Fibroblast of villous mesenchyme (primary cell): Measurements from ENCODE around the gene MT1A. TPM values are rescaled to one million over a fixed set of nuclear protein-coding genes. Genes with fewer than 3 reads are reported as not detected.

Experiments
- DNase-seq: peaks from one replicate; pipeline ENCODE4 v3.0.0-alpha.2; 2010; ENCODE audit warnings: low read depth
- H3K4me3 ChIP-seq: 2 replicates; pipeline ENCODE4 v1.5.1; 2011; ENCODE audit warnings: low read depth, mild to moderate bottlenecking, low read length
- CTCF ChIP-seq: IDR thresholded peaks from 2 replicates; pipeline ENCODE4 v1.5.1; 2012; ENCODE audit warnings: low read depth, mild to moderate bottlenecking, low read length; ENCODE audit not compliant: insufficient read depth
- total RNA-seq: library from RNA; depleted of rRNA; stranded (reverse); fragments of >200 nt; gene quantifications from 2 replicates; pipeline ENCODE4 v1.2.3, GENCODE V29; 2012

The MT1A gene
- total RNA-seq, 1 donor = 1.3 TPM

- no peak for DNase-seq
- H3K4me3 ChIP-seq = no peak overlapping the region
- TF ChIP-seq CTCF = no peak
Measured at GRCh38 chr16:56645311-56645710, 6.8 kb downstream of the MT1A start.

DNA sequence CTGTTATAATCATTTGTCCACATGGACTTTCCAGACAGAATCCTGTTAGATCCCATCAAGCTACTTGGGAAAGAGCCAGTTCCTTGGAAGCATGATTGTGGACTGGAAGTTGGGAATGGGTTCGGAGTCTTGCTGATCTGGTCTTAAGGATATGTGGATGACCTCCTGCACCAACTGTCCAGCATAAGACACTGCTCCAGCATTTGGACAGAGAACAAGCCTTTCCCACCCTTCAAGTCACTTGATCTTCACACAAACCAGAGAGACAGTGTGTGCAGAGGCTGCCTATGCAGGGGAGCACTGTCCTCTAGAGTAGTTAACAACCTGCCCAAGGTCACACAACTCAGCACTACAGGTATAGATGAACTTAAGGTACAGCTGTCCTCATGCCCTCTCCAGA, 7.4 kb downstream of the MT1A start:
- no peak overlapping the region for H3K4me3 ChIP-seq
- DNase-seq = no peak
- no peak for TF ChIP-seq CTCF

GRCh38 chr16:56647641-56648431, 9.4 kb downstream of the MT1A start:
- TF ChIP-seq CTCF = no peak
- no peak for DNase-seq
- no peak overlapping the region for H3K4me3 ChIP-seq

DNA sequence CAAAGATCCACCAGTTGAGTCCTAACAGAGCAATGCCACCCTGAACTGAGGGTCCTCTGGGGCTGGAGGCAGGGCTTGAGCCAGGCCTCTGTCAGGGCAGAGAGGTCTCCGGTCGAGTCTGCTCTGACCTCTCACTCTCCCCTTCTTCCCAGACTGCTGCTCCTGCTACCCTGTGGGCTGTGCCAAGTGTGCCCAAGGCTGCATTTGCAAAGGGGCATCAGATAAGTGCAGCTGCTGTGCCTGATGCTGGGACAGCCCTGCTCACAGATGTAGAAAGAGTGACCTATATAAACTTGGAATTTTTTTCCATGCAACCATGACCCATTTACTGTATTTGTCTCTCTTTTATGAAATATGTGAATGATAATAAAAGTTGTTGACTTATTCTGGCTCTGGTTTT, 10.8 kb downstream of the MT1A start:
- no peak for TF ChIP-seq CTCF
- no peak overlapping the region for H3K4me3 ChIP-seq
- DNase-seq = no peak

DNA sequence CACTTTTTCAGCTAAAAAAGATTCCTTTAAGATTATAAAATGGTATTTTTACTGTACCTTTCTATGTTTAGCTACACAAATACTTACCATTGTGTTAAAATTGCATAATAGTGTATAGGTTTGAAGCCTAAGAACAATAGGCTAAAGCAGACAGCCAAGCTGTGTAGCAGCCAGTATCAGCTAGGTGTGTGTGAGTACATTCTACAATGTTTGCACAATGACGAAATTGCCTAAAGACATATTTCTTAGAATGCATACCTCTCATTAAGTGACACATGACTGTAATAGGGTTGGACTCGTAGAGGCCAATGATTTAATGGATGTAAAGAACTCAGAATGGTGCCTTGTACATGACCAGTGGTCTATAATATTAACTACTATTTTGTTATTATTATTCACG, 11.4 kb downstream of the MT1A start:
- DNase-seq = no peak
- H3K4me3 ChIP-seq = no peak overlapping the region
- no peak for TF ChIP-seq CTCF

DNA sequence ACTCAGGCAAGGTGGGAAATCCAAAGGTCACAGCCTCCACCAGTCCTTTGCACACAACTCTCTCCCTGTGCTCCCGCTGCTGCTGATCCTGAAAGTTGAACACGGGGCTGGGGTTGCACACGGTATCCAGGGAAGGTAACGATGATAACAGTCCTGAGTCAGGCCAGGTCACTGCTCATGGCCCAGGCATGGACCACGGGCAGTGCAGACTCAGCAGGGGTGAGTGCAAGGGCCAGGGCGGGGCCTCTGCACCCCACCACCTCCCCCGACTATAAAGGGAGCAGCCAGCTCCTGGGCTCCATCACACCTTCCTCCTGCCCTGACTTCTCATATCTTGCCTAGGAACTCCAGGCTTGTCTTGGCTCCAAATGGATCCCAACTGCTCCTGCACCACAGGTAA, 13.1 kb downstream of the MT1A start, which contains the start of gene MT1B:
MT1B (plus strand) TSS at position 301 of the 400 bp plus-strand sequence; CDS start at position 369, 68 bp downstream.
- DNase-seq = no peak
- no peak for TF ChIP-seq CTCF
- no peak within 1 kb of the TSS for H3K4me3 ChIP-seq

DNA sequence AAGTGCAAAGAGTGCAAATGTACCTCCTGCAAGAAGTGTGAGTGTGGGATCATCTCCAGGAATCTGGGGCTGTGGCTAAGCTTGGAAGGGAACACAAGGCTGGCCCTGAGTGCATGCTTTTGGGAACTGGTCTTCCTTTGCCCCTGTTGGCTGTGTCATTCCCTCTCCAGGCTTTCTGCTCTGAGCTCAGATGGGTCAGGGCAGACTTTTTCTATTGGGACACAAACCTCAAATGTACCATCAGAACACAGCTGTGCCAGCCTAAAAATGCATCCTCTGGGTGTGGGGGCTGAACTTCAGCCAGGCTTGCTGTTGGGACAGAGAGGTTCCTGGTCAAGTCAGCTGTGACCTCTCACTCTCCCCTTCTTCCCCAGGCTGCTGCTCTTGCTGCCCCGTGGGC, 14.1 kb downstream of the MT1A start:
- no peak for DNase-seq
- TF ChIP-seq CTCF = no peak
- no peak overlapping the region for H3K4me3 ChIP-seq
